Measurements from ENCODE around the gene HSP90AB1.
A peak's percentile ranks its signal among the peaks of the same experiment; 100 is the strongest.

The HSP90AB1 gene

GRCh38 chr6:44256775-44257024 lies 9.8 kb downstream of the HSP90AB1 start:
- no peak for TF ChIP-seq CTCF (conservative IDR thresholded peaks at IDR 0.05; ENCODE audit: low read depth, low read length)
- H3K4me3 ChIP-seq (ENCODE audit: low read length) = peak overlapping the region; percentile 83
- DNase-seq (ENCODE audit: low read depth) = no peak

- no peak for DNase-seq (ENCODE audit: low read depth)
- peak within 1 kb of the TSS; percentile 83 for H3K4me3 ChIP-seq (ENCODE audit: low read length)
- peak; percentile 43 for TF ChIP-seq CTCF (conservative IDR thresholded peaks at IDR 0.05; ENCODE audit: low read depth, low read length)
These were observed 10.3 kb downstream of the HSP90AB1 start, which contains the start of gene SLC35B2 for GRCh38 chr6:44257025-44257752. Gene SLC35B2 (minus strand): TSS chr6:44257528. CDS start chr6:44257410, 118 bp downstream.

GRCh38 chr6:44257753-44258324 lies 10.9 kb downstream of the HSP90AB1 start:
- TF ChIP-seq CTCF (conservative IDR thresholded peaks at IDR 0.05; ENCODE audit: low read depth, low read length) = no peak
- peak overlapping the region; percentile 45 for H3K4me3 ChIP-seq (ENCODE audit: low read length)
- DNase-seq (ENCODE audit: low read depth) = no peak

- H3K4me3 ChIP-seq (ENCODE audit: low read length) = no peak overlapping the region
- no peak for TF ChIP-seq CTCF (conservative IDR thresholded peaks at IDR 0.05; ENCODE audit: low read depth, low read length)
- DNase-seq (ENCODE audit: low read depth) = no peak
These were observed 11.5 kb downstream of the HSP90AB1 start for GRCh38 chr6:44258325-44258863.

GRCh38 chr6:44258921-44259320 lies 12.0 kb downstream of the HSP90AB1 start:
- TF ChIP-seq CTCF (conservative IDR thresholded peaks at IDR 0.05; ENCODE audit: low read depth, low read length) = no peak
- no peak overlapping the region for H3K4me3 ChIP-seq (ENCODE audit: low read length)
- no peak for DNase-seq (ENCODE audit: low read depth)

GRCh38 chr6:44260011-44260410 lies 13.1 kb downstream of the HSP90AB1 start:
- H3K4me3 ChIP-seq (ENCODE audit: low read length) = no peak overlapping the region
- no peak for TF ChIP-seq CTCF (conservative IDR thresholded peaks at IDR 0.05; ENCODE audit: low read depth, low read length)
- no peak for DNase-seq (ENCODE audit: low read depth)

Measured in retinal pigment epithelial cell (primary cell).